RWPE1 (cell line): ENCODE data around the gene NPR3.

Experiments
- CTCF ChIA-PET: fragments of 350-600 bp; sonication (Branson Sonifier 250); formaldehyde crosslinking; extraction: SDS; loops from one replicate; lab custom pipeline; 2021; lab: Yijun Ruan, JAX
- POLR2A ChIA-PET: fragments of 400-600 bp; formaldehyde crosslinking; extraction: SDS; loops from one replicate; lab custom pipeline; 2020; ENCODE audit warnings: antibody characterized with exemption; ENCODE audit not compliant: low non-redundant PET; lab: Yijun Ruan, JAX
- DNase-seq: peaks from one replicate; pipeline ENCODE4 v3.0.0; 2012; ENCODE audit warnings: low spot score
- H3K27ac ChIP-seq: fragments of 450-650 bp; 2 replicates; pipeline ENCODE4 v1.5.1; 2017
- TF ChIP-seq, protein P1 (sequence below): fragments of 450-650 bp; conservative IDR thresholded peaks from 2 replicates; pipeline ENCODE4 v1.5.1; 2017; ENCODE audit warnings: low read depth, mild to moderate bottlenecking

NPR3 gene

DNA sequence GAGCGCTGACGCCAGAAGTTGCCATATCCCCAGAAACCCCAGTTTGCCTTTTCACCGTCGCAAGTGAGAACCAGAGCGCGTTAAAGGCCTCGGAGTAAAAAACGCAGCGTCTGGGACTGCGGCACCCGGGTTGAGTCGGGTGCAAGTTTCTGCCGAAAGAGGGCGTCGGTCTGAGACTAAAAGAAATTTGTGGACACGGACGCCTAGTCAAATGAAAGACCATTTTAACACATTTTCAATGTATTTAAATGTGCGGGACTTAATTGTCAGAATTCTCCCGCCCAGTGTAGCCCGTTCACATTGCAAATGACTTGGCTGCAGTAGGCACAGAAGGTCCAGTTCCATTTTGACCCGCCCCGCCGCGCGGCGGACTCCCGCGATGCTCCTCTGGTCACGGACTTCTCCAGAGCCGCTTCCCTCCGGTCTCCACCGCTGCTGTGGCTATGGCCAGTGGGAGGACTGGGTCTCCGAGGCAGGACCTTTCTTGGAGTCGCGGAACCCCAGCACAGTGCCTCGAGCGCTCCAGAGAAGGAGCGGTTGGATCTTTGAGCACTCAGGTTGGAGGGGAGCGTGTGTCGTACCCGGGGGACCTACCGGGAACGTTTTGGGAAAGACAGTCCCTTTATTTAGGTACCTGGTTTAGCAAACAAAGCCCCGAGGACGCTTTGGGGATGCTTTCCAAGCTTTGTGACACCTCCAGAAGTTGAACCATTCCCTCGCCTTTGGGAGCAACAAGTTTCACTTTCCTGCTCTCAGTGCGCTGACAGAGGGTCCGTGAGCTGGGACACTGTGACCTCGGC lies 1.2 kb upstream of the NPR3 start:
- POLR2A ChIA-PET = no interaction called here
- DNase-seq = peak; percentile 70
- TF ChIP-seq, protein P1, sequence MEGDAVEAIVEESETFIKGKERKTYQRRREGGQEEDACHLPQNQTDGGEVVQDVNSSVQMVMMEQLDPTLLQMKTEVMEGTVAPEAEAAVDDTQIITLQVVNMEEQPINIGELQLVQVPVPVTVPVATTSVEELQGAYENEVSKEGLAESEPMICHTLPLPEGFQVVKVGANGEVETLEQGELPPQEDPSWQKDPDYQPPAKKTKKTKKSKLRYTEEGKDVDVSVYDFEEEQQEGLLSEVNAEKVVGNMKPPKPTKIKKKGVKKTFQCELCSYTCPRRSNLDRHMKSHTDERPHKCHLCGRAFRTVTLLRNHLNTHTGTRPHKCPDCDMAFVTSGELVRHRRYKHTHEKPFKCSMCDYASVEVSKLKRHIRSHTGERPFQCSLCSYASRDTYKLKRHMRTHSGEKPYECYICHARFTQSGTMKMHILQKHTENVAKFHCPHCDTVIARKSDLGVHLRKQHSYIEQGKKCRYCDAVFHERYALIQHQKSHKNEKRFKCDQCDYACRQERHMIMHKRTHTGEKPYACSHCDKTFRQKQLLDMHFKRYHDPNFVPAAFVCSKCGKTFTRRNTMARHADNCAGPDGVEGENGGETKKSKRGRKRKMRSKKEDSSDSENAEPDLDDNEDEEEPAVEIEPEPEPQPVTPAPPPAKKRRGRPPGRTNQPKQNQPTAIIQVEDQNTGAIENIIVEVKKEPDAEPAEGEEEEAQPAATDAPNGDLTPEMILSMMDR = peak; percentile 92
- CTCF ChIA-PET = interaction anchor here (0.6 to 2.5 kb wide), 8 partner anchors 42 to 712 kb away, joined by 3 to 10 read pairs (median 4); no protein-coding TSS in a partner anchor
- peak overlapping the region; percentile 78 for H3K27ac ChIP-seq

DNA sequence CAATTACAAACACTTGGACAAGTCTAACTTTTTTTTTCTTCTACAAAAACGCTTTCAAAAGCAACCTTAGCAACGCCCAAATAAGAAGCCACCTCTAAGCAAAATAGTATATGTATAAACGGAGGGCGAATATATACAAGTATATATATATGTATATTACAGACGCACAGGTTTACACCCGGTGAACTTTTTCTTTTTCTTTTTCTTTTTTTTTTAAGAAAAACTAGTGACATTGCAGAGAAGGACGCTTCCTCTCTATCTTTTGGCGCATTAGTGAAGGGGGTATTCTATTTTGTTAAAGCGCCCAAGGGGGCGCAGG lies 200 bp downstream of the NPR3 start:
- CTCF ChIA-PET = interaction anchor here (0.6 to 2.5 kb wide), 4 partner anchors 67 to 588 kb away, joined by 3 to 10 read pairs (median 3); no protein-coding TSS in a partner anchor
- POLR2A ChIA-PET = no interaction called here

DNA sequence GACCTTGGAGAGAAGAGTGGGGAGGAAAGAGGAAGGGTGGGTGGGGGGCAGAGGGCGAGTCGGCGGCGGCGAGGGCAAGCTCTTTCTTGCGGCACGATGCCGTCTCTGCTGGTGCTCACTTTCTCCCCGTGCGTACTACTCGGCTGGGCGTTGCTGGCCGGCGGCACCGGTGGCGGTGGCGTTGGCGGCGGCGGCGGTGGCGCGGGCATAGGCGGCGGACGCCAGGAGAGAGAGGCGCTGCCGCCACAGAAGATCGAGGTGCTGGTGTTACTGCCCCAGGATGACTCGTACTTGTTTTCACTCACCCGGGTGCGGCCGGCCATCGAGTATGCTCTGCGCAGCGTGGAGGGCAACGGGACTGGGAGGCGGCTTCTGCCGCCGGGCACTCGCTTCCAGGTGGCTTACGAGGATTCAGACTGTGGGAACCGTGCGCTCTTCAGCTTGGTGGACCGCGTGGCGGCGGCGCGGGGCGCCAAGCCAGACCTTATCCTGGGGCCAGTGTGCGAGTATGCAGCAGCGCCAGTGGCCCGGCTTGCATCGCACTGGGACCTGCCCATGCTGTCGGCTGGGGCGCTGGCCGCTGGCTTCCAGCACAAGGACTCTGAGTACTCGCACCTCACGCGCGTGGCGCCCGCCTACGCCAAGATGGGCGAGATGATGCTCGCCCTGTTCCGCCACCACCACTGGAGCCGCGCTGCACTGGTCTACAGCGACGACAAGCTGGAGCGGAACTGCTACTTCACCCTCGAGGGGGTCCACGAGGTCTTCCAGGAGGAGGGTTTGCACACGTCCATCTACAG lies 760 bp downstream of the NPR3 start:
- POLR2A ChIA-PET = no interaction called here

More for the DNA sequence above, 200 bp downstream of the NPR3 start:
- DNase-seq = no peak
- TF ChIP-seq, protein P1 = no peak
- H3K27ac ChIP-seq = peak overlapping the region; percentile 14

DNA sequence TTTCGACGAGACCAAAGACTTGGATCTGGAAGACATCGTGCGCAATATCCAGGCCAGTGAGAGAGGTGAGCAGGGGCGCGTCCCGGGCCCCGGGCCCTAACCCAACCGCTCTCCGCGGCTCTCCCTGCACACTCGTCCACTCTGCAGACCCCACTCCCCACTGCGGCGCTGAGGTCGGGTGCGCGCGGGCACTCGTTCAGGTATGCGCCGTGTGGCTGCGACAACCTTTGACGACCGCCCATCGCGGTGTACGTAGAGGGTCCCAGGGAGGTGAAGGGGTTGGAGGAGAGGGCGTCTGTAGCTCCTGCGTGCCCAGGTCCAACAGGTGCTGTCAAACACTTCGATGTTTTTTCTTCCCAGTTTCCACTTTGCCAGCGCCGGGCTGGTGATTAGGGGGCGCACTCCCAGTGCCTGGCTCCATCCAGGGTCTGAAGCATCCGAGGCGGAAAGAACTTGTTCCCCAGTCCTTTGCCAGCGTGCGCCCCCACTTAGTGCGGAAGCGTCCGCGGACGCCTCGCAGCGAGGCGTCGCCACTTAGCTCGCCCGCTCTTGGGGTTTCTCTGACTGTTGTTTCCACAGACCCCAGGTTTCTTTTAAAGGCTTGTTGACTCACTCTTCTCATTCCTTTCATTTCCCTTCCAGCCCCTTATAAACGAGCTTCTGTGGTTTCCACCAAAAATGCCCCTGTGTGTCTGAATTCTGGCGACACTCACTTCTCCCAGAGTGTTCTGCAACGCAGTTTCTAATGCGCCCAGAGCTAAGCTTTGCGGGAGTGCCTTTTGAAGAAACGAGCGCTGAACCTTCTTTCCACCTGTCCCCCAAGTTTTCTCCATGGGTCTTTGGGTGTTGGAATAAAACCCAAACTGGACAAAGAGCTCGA lies 1.6 kb downstream of the NPR3 start:
- no peak for DNase-seq
- no peak overlapping the region for H3K27ac ChIP-seq
- POLR2A ChIA-PET = no interaction called here
- TF ChIP-seq, protein P1 = no peak
- CTCF ChIA-PET = interaction anchor here (0.6 to 1.4 kb wide), 4 partner anchors 23 to 441 kb away, joined by 3 to 6 read pairs (median 4); no protein-coding TSS in a partner anchor

More for the DNA sequence above, 760 bp downstream of the NPR3 start:
- H3K27ac ChIP-seq = peak overlapping the region; percentile 14
- TF ChIP-seq, protein P1 = no peak
- CTCF ChIA-PET = interaction anchor here (0.6 to 0.7 kb wide), 2 partner anchors 198 to 442 kb away, joined by 4 to 5 read pairs; no protein-coding TSS in a partner anchor
- peak; percentile 46 for DNase-seq

DNA sequence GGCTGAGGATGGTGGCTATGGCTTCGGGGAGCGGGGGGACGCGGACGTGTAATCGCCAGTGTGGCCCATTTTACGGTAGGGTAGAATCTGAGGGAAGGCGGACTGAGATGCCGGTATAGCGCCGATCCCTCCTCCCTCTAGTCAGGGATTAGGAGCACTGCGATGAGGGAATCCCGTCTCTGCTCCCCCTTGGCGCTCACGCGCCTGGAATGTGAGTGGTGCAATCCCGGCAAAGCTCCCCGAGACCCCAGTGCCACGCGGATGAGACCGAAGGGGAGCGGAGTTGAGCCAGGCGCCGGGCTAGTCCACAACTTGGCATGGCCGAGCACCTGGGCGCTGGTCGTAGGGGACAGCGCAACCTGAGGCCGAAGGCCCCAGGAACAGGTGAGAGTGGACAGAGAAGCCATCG lies 2.2 kb downstream of the NPR3 start:
- DNase-seq = peak; percentile 8
- ChIA-PET POLR2A (no interaction called here), CTCF (interaction anchor here (1.4 kb wide), 1 partner anchor 204 kb away, joined by 3 read pairs; no protein-coding TSS in a partner anchor)
- H3K27ac ChIP-seq = no peak overlapping the region
- TF ChIP-seq, protein P1 = no peak
